H1 (cell line): ENCODE data around the gene ZMIZ1. TPM values are rescaled to one million over a fixed set of nuclear protein-coding genes. Genes with fewer than 3 reads are reported as not detected.

Source experiments
- CTCF ChIA-PET: fragments of 300-600 bp; sonication (Branson Sonifier 250); formaldehyde crosslinking; loops from one replicate; lab custom pipeline; 2021; ENCODE audit not compliant: partially characterized antibody; lab: Charles Lee
- POLR2A ChIA-PET: fragments of 300-600 bp; sonication (Branson Sonifier 250); formaldehyde crosslinking; loops from one replicate; lab custom pipeline; 2021; ENCODE audit warnings: inconsistent platforms; ENCODE audit not compliant: partially characterized antibody; lab: Charles Lee
- DNase-seq, 2 experiments: peaks; one replicate each; pipeline versions ENCODE4 v3.0.0 to v3.0.0-alpha.2; 2010 to 2022; ENCODE audit warnings: low spot score in 2 of 2, low read depth in 1 of 2, mixed read lengths in 1 of 2
- FAIRE-seq: peaks from 2 replicates; lab custom pipeline; 2011; peaks lifted over from hg19 to GRCh38; lab: Jason Lieb, UNC
- H2AFZ ChIP-seq: 2 replicates; pipeline ENCODE4 v1.8.1; 2012; ENCODE audit warnings: low read length, inconsistent platforms
- H2AK5ac ChIP-seq: 2 replicates; pipeline ENCODE4 v1.6.1; 2013; ENCODE audit warnings: low read depth, low read length
- H2BK120ac ChIP-seq: replicated peaks from 2 replicates; pipeline ENCODE3; 2013; ENCODE audit warnings: low read depth, low read length, inconsistent platforms
- H2BK12ac ChIP-seq: 2 replicates; pipeline ENCODE4 v1.6.1; 2013; ENCODE audit warnings: low read depth, low read length
- H2BK15ac ChIP-seq: 2 replicates; pipeline ENCODE4 v1.6.1; 2013; ENCODE audit warnings: low read length
- H2BK20ac ChIP-seq: 2 replicates; pipeline ENCODE4 v1.6.1; 2013; ENCODE audit warnings: low read length
- H2BK5ac ChIP-seq: 2 replicates; pipeline ENCODE4 v1.6.1; 2013; ENCODE audit warnings: low read depth, low read length
- H3K14ac ChIP-seq: 2 replicates; pipeline ENCODE4 v1.6.1; 2013; ENCODE audit warnings: inconsistent platforms; ENCODE audit not compliant: insufficient read length
- H3K18ac ChIP-seq: 2 replicates; pipeline ENCODE4 v1.6.1; 2013; ENCODE audit warnings: low read length; ENCODE audit errors: extremely low read depth
- H3K23ac ChIP-seq: 2 replicates; pipeline ENCODE4 v1.6.1; 2013; ENCODE audit warnings: inconsistent platforms; ENCODE audit not compliant: insufficient read length
- H3K23me2 ChIP-seq: 2 replicates; pipeline ENCODE4 v1.6.1; 2013; ENCODE audit warnings: low read depth, low read length
- H3K27ac ChIP-seq: 2 replicates; pipeline ENCODE4 v1.6.1; 2011; ENCODE audit warnings: low read depth, low read length, inconsistent platforms
- H3K27me3 ChIP-seq, 4 experiments: replicated peaks in 1 of 4; 1 replicate in 1 of 4; 2 replicates in 3 of 4; pipeline versions ENCODE4 v1.6.1 to v1.8.1; 2011 to 2013; ENCODE audit warnings: low read length in 3 of 4, mild to moderate bottlenecking in 3 of 4, inconsistent platforms in 2 of 4, mixed read lengths in 2 of 4, moderate library complexity in 1 of 4; ENCODE audit not compliant: control insufficient read depth in 3 of 4, insufficient read depth in 3 of 4; ENCODE audit errors: extremely low read depth in 1 of 4
- H3K36me3 ChIP-seq, 4 experiments: 2 replicates each; pipeline versions ENCODE4 v1.6.1 to v1.8.1; 2011 to 2013; ENCODE audit warnings: mild to moderate bottlenecking in 4 of 4, low read length in 3 of 4, moderate library complexity in 2 of 4, control low read depth in 1 of 4, inconsistent platforms in 1 of 4; ENCODE audit not compliant: insufficient read depth in 4 of 4, control insufficient read depth in 2 of 4
- H3K4ac ChIP-seq: replicated peaks from 2 replicates; pipeline ENCODE3; 2013; ENCODE audit warnings: low read length, low read depth, mixed read lengths, inconsistent platforms; ENCODE audit not compliant: insufficient read length
- H3K4me1 ChIP-seq, 4 experiments: replicated peaks in 1 of 4; 1 replicate in 1 of 4; 2 replicates in 3 of 4; pipeline versions ENCODE4 v1.6.1 to v1.8.1; 2011 to 2013; ENCODE audit warnings: low read length in 3 of 4, inconsistent platforms in 2 of 4, mixed read lengths in 1 of 4; ENCODE audit not compliant: insufficient read depth in 4 of 4, control insufficient read depth in 3 of 4
- H3K4me2 ChIP-seq, 2 experiments: 2 replicates each; pipeline versions ENCODE4 v1.6.1 to v1.8.1; 2011 to 2013; ENCODE audit warnings: low read depth in 2 of 2, low read length in 2 of 2, control low read depth in 1 of 2, inconsistent platforms in 1 of 2, mild to moderate bottlenecking in 1 of 2; ENCODE audit not compliant: insufficient read depth in 1 of 2
- H3K4me3 ChIP-seq, 4 experiments: fragments of 200-600, 300-600 bp in 1 of 4; sonication (generic), shearing (Covaris generic), sonication (Bioruptor Twin) in 1 of 4; 2 replicates each; pipeline versions ENCODE4 v1.5.1 to v1.8.1; 2011 to 2016; ENCODE audit warnings: low read length in 4 of 4, low read depth in 3 of 4, control low read depth in 2 of 4, inconsistent platforms in 2 of 4, mild to moderate bottlenecking in 2 of 4, mixed read lengths in 1 of 4, moderate library complexity in 1 of 4; ENCODE audit not compliant: insufficient read depth in 2 of 4; ENCODE audit errors: extremely low read depth in 1 of 4
- H3K56ac ChIP-seq: replicated peaks from 2 replicates; pipeline ENCODE3; 2013; ENCODE audit warnings: low read depth, mild to moderate bottlenecking, mixed read lengths, low read length, inconsistent platforms; ENCODE audit not compliant: insufficient read length
- H3K79me1 ChIP-seq: 2 replicates; pipeline ENCODE4 v1.6.1; 2013; ENCODE audit warnings: low read depth, low read length, control low read depth
- H3K79me2 ChIP-seq, 2 experiments: 2 replicates each; pipeline versions ENCODE4 v1.6.1 to v1.8.1; 2012 to 2013; ENCODE audit warnings: low read length in 2 of 2, mild to moderate bottlenecking in 2 of 2, inconsistent platforms in 1 of 2; ENCODE audit not compliant: insufficient read depth in 2 of 2, control insufficient read depth in 1 of 2
- H3K9ac ChIP-seq, 4 experiments: replicated peaks in 1 of 4; 1 replicate in 1 of 4; 2 replicates in 3 of 4; pipeline versions ENCODE4 v1.6.1 to v1.8.1; 2011 to 2013; ENCODE audit warnings: low read depth in 3 of 4, low read length in 3 of 4, control low read depth in 2 of 4, mild to moderate bottlenecking in 2 of 4, moderate library complexity in 2 of 4, inconsistent platforms in 1 of 4; ENCODE audit errors: extremely low read depth in 1 of 4
- H3K9me3 ChIP-seq, 2 experiments: 2 replicates each; pipeline versions ENCODE4 v1.6.1 to v1.8.1; 2012 to 2013; ENCODE audit warnings: mild to moderate bottlenecking in 2 of 2, moderate library complexity in 2 of 2, control low read depth in 1 of 2, inconsistent platforms in 1 of 2, low read depth in 1 of 2, low read length in 1 of 2, mixed read lengths in 1 of 2; ENCODE audit not compliant: insufficient read depth in 2 of 2
- H4K20me1 ChIP-seq, 2 experiments: replicated peaks in 1 of 2; 2 replicates each; pipeline versions ENCODE3 to v1.8.1; 2011 to 2013; ENCODE audit warnings: inconsistent platforms in 2 of 2, low read length in 2 of 2, mild to moderate bottlenecking in 1 of 2; ENCODE audit not compliant: insufficient read depth in 2 of 2, control insufficient read depth in 1 of 2
- H4K5ac ChIP-seq: 2 replicates; pipeline ENCODE4 v1.6.1; 2013; ENCODE audit warnings: low read length, low read depth, mixed read lengths, inconsistent platforms; ENCODE audit not compliant: insufficient read length
- H4K8ac ChIP-seq: 2 replicates; pipeline ENCODE4 v1.8.0; 2013; ENCODE audit warnings: mild to moderate bottlenecking, moderate library complexity, low read length, inconsistent platforms; ENCODE audit not compliant: insufficient read depth; ENCODE audit errors: extremely low read depth
- H4K91ac ChIP-seq: replicated peaks from 2 replicates; pipeline ENCODE3; 2013; ENCODE audit warnings: low read length, mixed read lengths, inconsistent platforms; ENCODE audit not compliant: insufficient read length
- CBX8 ChIP-seq: fragments of 300-800, 300-1000 bp; sonication (generic); IDR thresholded peaks from 2 replicates; pipeline ENCODE4 v1.7.1; 2016; ENCODE audit warnings: low read depth, low read length, borderline replicate concordance
- CTBP2 ChIP-seq: IDR thresholded peaks from 2 replicates; pipeline ENCODE4 v1.7.0; 2011; ENCODE audit warnings: borderline replicate concordance, mild to moderate bottlenecking, moderate library complexity, mixed read lengths, low read length; ENCODE audit not compliant: insufficient read depth, insufficient read length
- EZH2 ChIP-seq: fragments of 200-600 bp; sonication (generic); IDR thresholded peaks from 2 replicates; pipeline ENCODE4 v1.7.1; 2012; ENCODE audit warnings: low read depth, mild to moderate bottlenecking, moderate library complexity, low read length, inconsistent platforms; ENCODE audit not compliant: severe bottlenecking
- MAFK ChIP-seq: IDR thresholded peaks from 2 replicates; pipeline ENCODE4 v1.6.1; 2012; ENCODE audit warnings: low read depth, mild to moderate bottlenecking, improper control_type of control experiment, low read length
- MAX ChIP-seq: IDR thresholded peaks from 2 replicates; pipeline ENCODE4 v1.6.1; 2012; ENCODE audit warnings: inconsistent platforms
- RXRA ChIP-seq: IDR thresholded peaks from 2 replicates; pipeline ENCODE4 v1.6.1; 2011; ENCODE audit warnings: low read depth, mild to moderate bottlenecking, low read length, moderate library complexity; ENCODE audit not compliant: insufficient read depth
- SIRT6 ChIP-seq: IDR thresholded peaks from one replicate; pipeline ENCODE4 v1.7.1; 2012; ENCODE audit warnings: low read length, inconsistent platforms
- YY1 ChIP-seq: IDR thresholded peaks from 2 replicates; pipeline ENCODE4 v1.6.1; 2011; ENCODE audit warnings: low read depth, mild to moderate bottlenecking, low read length
- WGBS, 2 experiments: shearing (Covaris generic) in 1 of 2; methylation state at CpG; one replicate each; pipeline versions ENCODE4 v1.1.6 to v1.1.7; 2013 to 2015; ENCODE audit warnings: low lambda C conversion rate in 2 of 2, mixed read lengths in 2 of 2, inconsistent platforms in 1 of 2, low coverage in 1 of 2, missing lambda C conversion rate in 1 of 2; ENCODE audit not compliant: insufficient replicate concordance in 2 of 2, insufficient coverage in 1 of 2, insufficient read length in 1 of 2; ENCODE audit errors: extremely low coverage in 1 of 2, missing lambda C conversion rate in 1 of 2; 5-methylcytosine and 5-hydroxymethylcytosine counted together
- polyA plus RNA-seq, 7 experiments: library from polyadenylated mRNA; depleted of rRNA in 3 of 7; stranded (reverse) in 5 of 7; unstranded in 2 of 7; fragments of >200 nt in 5 of 7; fragments of 200-250 nt in 2 of 7; gene quantifications; 1 replicate in 5 of 7; 2 replicates in 1 of 7; 4 replicates in 1 of 7; pipeline versions ENCODE4 v1.2.1 to v1.2.3, GENCODE V29; 2011 to 2013; ENCODE audit warnings: missing spikeins in 2 of 7, mixed read lengths in 2 of 7
- total RNA-seq: library from RNA; stranded (reverse); fragmentation: NEBNext Ultra II Directional; extraction: Animal tissue kit (Norgen Biotek cat#: 25700); gene quantifications from 2 replicates; pipeline ENCODE4 v1.2.1, GENCODE V29; 2021

The ZMIZ1 gene
- total and polyA plus RNA-seq, 2 of the 8 experiments (the other 6 are each of a cell fraction or from before 2014, with no cell fraction given): 8.1 to 28.0 TPM

- H2BK15ac ChIP-seq: no peak overlapping the region
- H3K4ac ChIP-seq: no peak overlapping the region
- H3K27me3 ChIP-seq: no peaks in the 10 kb centered on the region
- no peak overlapping the region for H2BK12ac ChIP-seq
- H3K56ac ChIP-seq: no peak overlapping the region
- CTCF ChIA-PET: interaction anchor here (0.7 to 3.7 kb wide), 7 partner anchors 11 to 305 kb away, joined by 3 to 11 read pairs (median 4); no protein-coding TSS in a partner anchor
- no peaks in the 10 kb centered on the region for H3K9me3 ChIP-seq
- no peak overlapping the region for H3K23ac ChIP-seq
- H3K79me1 ChIP-seq: peaks cover 54% of the 10 kb centered on the region
- H3K36me3 ChIP-seq: no peaks in the 10 kb centered on the region
- H3K14ac ChIP-seq: no peak overlapping the region
- TF ChIP-seq CBX8 (no peak), RXRA (no peak), MAFK (no peak), SIRT6 (no peak), EZH2 (no peak), CTBP2 (no peak), MAX (no peak), YY1 (no peak)
- H3K9ac ChIP-seq: no peak overlapping the region
- H3K27ac ChIP-seq: no peak overlapping the region
- H3K18ac ChIP-seq: no peak overlapping the region
- H3K79me2 ChIP-seq: peaks cover 16 to 100% of the 10 kb centered on the region in 2 experiments
- H4K8ac ChIP-seq: no peak overlapping the region
- H2AK5ac ChIP-seq: no peak overlapping the region
- POLR2A ChIA-PET: no interaction called here
- H2BK20ac ChIP-seq: no peak overlapping the region
- no peak overlapping the region for H4K91ac ChIP-seq
- no peak overlapping the region for H2BK120ac ChIP-seq
- no peak overlapping the region for H4K5ac ChIP-seq
- DNase-seq (no peak), FAIRE-seq (no peak)
- no peak overlapping the region for H2AFZ ChIP-seq
- no peak overlapping the region for H3K4me3 ChIP-seq
- no peaks in the 10 kb centered on the region for H3K23me2 ChIP-seq
- H3K4me1 ChIP-seq: peaks cover 4 to 29% (median 15%) of the 10 kb centered on the region in 4 experiments; a peak in 6 of 7 replicates
- H2BK5ac ChIP-seq: no peak overlapping the region
- WGBS, 2 experiments: 79% methylated on average over 1 of the region's 1 CpG; no CpG with 5 or more reads in 1 of the 2 experiments
- peaks cover 32 to 64% of the 10 kb centered on the region in 2 experiments for H4K20me1 ChIP-seq
- no peak overlapping the region for H3K4me2 ChIP-seq
These were observed 10.3 kb downstream of the ZMIZ1 start for GRCh38 chr10:79079054-79079397.
